ENCODE data around the gene ZFYVE28. TPM values are rescaled to one million over a fixed set of nuclear protein-coding genes. Genes with fewer than 3 reads are reported as not detected.
"Not testable (repeated sequence)": the region's sequence is repeated elsewhere in the genome, so short reads cannot be mapped to it uniquely, and the experiment has no call there.

Gene ZFYVE28
- 0.86 and 1.6 TPM in 2 replicates for total RNA-seq
- polyA plus RNA-seq (2012), result 0.96 TPM

DNA sequence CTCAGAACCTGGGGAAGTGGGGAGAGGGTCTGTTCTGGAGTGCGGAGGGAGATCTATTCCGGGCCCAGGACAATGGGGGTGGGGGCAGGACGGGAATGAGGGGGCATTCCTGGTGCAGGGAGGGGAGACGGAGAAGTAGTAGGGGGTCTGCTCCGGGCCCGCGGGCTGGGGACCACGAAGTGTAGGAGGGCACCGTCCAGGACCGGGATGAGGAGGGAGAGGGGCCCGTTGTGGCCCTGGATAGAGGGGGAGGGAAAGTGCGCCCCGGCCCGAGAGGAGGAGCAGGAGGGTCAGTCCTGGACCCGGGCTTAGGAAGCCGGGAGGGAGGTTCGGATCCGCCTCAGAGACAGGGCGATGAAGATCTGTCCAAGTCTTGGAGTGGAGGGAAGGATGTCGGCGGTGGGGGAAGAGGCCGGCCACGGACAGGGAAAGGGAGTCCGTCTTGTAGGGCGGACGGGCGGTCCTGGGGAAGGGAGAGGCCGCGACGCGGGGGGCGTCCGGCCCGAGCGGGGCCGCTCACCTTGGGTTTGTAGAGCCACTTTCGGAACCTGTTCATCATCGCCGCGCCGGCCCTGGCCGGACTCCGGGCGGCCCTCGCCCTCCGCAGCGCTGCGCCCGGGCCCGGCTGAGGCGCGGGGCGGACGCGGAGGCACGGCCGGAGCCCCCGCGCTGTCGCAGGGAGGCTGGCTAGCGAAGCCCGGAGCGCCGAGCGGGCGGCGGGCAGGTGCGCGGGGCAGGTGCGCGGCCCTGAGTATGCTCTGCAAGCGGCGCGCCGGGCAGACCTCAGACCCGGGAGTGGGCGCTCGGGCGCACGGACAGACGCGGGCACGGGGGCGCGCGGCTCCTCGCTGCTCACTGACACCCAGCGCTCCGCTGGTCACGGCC, at the start of gene ZFYVE28:
Gene ZFYVE28 (minus strand): TSS at position 881 of the 885 bp plus-strand sequence. CDS start 322 bp downstream, at position 559.
- DNase-seq (ENCODE audit: low read depth), result no peak

DNA sequence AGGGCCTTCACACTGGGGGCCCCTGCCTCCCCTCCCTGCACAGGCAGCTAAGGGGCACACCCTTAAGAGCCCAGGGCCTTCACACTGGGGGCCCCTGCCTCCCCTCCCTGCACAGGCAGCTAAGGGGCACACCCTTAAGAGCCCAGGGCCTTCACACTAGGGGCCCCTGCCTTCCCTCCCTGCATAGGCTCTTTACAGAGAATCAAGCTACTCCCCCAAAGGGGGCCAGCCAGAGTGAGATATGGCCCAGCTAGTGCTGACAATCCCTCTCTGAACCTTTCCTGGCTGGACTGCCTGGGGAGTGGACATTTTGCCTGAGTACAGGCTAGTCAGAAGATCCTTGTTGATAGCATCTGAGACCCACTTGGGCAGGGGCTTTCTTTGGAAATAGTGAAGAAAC, 47.1 kb upstream of the ZFYVE28 start:
- DNase-seq (ENCODE audit: low read depth), result not testable (repeated sequence)

DNA sequence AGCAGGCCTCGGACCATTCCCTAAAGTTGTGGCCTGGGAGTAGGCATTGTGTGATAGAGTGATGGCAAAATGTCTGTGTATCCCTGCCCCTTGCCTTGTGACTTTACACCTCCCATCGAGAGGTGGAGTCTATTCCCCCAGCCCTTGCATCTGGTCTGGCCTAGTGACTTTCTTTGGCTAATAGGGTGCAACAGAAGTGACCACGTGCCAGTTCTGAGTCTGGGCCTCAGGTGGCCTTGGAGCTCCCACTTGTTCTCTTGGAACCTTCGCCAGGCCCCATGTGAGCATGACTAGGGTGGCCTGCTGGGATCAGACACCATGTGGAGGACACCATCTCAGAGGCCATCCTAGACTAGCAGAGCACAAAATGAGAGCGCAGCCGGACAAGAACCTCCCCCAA, 46.6 kb upstream of the ZFYVE28 start:
- no peak for DNase-seq (ENCODE audit: low read depth)

DNA sequence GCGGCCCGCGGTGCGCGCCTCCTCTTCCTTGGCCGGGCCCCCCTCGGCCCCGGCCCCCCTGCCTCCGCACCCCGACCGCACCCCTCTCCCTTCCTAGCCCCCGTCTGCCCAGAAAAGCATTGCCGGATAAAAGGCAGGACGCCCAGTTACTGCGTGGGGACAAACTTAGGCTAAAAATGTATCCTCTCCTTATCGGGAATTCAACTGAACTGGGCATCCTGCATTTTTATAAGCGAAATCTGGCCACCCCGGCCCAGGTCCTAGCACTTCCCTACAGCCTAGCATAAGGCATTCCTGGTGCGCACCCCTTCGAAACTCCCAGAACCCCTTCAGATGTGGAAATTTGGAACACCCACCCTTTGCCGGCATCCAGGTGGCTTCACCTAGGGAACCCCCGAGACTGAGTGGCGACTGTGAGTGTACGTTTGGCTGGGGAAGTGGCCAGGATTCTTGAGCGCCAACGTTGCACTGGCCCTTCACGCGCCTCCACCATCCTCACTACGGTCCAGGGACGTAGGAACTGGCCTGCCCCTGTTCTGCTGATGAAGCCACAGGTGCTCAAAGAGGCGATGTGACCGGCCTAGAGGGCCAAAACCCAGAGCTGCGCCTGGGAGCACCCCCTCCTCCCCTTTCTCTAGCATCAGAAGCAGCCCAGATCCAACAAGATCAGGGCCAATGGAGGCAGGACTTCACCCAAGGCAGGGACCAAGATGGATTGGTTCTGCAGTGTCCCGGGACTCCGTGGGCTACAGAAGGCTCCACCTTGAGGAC, 44.7 kb upstream of the ZFYVE28 start:
- no peak for DNase-seq (ENCODE audit: low read depth)

DNA sequence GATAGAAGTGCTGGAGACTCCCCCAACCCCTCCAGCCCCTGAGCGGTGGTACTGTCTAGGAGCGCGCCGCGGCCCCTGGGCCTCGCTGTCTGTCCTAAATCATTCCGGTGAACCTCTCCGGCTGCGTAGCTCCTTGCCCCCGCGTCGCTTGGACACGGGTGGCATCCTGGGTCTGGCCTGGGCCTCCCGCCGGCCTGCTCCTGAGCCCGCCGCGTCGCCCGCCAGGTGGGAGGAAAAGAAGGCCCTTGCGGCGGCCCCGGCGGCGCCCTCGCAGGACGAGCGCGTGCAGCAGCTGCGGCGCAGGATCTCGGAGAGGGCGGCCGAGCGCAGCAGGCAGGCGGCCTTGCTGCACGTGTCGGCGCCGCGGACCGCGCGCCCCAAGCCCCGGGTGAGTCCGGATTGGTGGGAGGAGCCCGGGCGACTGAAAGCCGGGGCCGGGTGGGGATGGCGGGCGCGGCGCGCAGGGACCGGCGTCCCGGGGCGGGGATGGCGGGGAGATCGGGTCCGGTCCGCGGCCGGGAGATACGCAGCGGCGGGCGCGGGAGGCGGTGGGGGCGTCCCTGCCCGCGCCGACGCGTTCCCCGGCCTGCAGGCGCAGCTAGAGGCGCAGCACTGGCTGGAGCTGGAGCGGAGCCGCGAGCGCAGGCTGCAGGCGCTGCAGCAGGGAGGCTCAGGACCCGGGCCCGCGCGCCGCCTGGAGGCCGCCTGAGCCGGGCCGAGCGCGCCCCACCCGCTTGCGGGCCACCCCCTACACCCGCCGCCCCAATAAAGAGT, 44.0 kb upstream of the ZFYVE28 start:
- peak; percentile 75 for DNase-seq (ENCODE audit: low read depth)

DNA sequence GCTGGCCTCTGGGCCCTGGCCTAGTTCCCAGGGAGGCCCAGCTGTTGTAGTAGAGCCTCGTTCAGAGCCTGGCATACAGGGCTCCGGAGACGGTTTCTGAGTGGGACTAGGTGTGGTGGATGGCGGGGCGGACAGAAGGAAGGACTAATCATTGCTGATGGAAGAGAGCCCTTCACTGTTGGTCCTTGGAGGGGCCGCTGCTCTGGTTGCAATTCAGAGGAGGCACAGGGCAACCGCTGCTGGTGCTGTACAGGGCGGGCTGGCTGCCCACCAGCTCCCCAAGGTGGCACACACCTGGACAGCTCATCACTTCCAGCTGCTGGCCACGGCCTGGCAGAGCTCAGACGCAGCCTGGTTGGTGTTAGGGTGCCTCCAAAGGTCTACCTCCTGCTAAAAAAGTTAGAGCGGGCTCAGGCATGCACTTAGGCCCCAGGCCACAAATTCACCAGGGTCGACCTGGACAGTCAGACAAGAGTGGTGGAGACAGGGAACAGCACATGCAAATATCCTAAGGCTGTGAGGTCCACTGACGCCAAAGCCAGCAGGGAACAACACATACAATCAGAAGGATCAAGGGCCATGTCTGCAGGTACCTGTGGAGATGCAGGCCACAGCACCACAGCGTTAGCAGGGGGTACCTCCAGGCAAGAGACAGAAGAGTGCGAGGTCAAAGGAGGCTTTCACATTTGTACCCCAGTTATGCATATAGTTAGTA, 43.0 kb upstream of the ZFYVE28 start:
- no peak for DNase-seq (ENCODE audit: low read depth)

DNA sequence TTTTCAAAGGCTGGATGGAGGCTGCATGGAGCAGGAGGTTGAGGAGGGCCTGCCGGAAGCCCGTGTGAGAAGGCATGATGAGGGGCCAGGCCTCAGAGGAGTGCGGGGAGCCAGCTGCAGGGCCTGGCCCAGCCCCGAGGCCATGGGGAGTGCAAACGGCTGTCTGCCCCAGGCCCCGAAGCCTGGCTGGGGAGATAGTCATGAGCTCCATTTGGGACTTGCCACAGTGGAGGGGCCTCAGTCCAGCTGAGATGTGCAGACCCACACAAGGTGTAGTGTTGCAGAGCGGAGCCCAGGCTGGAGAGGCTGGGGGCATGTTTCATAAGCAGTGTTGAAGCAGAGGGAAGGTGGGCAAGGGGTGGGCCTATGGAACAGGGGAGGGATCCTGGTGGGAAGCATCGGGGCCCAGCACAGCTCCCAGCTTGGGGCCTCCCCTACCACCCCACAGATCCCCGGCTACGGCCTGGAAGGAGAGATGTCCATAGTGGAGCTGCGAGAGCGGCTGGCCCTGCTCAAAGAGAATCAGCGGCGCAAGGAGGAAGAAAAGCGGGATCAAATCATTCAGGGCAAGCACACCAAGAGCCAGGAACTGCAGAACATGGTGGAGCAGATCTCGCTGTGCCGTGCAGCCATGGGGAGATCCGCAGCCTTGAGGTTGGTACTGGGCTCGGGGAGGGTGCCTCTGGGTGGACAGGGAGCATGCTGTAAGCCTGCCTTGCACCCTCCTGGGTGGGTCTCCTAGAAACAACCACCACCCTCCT, 41.3 kb upstream of the ZFYVE28 start:
- DNase-seq (ENCODE audit: low read depth), result no peak

DNA sequence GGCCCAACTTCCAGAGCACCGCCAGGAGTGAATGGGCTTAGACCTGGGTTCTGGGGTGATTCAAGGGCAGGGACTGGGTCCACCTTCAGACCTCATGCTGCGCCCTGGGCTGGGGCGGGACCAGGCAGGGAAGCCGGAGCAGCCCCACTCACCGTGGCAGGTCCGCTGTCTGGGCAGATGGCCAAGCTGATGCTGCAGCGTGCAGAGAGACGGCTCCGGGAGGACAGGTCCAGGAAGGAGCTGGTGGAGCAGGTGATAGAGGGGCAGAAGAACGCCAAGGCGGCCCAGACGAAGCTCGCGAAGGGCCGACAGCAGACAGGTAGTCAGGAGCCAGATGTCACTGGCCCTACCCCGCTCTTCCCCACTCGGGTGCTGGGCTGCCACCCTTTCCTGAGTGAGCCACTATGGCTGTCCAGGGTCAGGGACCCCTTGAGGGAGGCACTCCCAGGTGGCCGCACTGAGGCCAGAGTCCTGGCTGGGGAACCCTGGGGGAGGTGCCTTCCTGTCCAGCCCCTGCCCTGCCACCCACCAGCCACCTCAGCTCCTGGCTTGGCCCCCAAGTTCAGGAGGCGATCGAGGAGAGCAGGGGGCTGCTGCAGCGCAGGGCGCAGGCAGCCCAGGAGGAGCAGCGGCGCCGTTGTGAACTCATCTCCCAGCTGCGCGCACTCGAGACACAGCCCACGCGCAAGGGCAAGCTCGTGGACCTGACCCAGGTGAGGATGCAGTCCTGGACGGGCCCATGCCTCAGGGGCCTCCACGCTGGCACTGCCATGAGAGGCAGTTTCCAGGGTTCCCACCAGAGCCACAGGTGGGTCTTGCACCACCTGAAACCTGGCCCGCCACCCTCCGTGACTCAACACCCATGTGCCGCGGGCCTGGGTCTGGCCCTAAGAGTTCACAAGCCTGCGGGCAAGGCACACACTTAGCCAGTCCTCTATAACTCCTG, 40.4 kb upstream of the ZFYVE28 start:
- no peak for DNase-seq (ENCODE audit: low read depth)

DNA sequence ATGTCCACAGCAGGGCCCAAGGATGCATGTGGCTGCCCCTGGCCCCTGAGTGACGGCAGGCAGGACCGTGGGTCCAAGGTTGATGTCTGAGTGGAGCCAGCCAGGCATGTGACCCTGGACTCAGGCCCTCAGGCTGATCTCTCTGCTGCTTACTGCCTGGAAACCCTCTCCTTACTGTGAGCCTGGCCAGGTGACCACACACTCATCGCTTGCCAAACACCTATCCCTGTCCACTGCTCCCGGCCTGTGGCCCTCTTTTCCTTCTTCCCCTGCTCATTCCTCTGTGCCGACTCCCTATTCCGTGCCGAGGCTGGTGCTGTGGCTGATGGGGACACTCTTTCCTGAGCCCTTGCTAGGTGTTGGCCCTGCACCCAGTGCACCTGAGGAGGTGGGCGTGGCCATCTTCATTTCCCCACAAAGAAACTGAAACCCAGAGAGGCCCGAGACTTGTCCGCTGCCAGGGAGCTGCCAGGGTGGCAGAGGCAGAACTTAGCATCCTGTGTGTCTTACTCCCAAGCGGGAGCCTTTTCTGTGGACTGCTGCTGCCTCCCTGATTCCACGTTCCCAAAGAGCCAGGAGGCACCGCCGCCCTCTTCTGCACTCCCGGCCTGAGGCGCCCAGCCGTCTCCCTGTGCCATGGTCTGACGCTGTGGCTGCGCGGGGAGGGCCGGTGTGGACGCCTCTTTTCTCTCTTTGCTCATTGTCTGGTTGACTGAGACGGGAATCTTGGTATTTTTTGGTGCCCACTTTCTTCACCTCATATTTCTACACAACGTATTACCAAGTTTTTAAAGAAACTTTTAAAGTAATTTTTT, 39.2 kb upstream of the ZFYVE28 start:
- DNase-seq (ENCODE audit: low read depth), result no peak

DNA sequence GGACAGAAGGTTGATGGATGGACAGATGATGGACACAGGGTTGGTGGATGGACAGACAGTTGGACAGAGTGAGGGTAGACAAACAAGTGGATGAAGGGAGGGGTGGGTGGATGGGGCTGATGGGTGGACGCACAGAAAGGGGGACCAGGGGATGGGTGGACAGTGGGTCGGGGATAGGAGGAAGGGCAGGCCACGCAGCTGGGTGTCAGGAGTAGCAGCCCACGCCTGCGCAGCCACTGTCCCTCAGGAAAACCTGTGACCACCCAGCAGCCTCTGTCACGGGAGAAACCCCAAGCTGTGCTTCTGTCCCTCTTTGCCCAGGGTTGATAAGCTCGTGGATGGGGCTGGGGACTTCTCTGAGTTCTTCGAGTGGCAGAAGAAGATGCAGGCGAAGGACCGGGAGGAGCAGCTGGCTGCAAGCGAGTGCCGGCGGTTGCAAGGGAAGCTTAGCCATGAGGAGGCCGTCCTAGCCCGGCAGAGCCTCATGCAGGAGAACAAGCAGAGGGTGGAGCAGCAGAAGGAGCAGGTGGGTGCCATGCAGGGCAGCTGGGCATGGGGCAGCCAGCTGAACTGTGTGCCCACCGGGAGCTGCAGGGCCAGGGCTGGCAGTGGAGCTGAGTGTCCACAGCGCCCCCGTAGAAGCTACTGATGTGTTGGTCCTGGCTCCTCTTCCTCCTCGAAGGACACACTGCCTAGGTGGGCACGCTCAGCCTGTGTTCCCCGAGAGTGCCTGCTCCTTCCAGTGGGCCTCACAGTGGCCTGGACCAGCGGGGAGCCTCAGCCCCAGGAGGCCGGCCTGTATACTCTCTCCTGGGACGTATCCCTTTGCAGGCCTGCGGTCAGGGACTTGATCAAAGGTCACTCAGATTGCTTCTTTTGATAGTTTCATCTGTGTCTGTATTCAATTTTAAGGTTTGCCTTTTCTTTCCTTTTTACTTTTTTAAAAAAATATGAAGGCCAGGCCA, 33.7 kb upstream of the ZFYVE28 start:
- no peak for DNase-seq (ENCODE audit: low read depth)

DNA sequence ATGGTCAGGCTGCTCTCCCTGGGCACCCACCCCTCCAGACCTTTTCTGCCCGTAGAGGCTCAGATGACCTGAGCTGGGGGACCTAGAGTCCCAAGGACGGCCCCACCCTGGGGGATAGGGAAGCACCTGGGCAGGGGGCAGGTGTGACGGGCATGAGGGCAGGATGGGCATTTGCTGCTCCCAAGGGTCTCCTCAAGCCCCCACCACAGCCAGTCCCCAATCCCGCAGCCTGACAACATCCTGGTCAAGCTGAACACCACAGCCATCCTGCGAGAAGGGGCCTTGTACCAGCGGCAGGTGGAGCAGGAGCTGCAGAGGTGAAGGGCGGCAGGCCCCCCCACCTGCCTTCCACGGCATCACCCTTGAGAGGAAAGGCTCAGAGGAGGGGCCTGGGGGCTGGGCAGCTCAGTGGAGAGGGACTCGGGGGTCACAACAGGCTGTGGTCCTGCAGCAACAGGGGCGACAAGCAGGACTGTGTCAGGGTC, 32.6 kb upstream of the ZFYVE28 start:
- no peak for DNase-seq (ENCODE audit: low read depth)

DNA sequence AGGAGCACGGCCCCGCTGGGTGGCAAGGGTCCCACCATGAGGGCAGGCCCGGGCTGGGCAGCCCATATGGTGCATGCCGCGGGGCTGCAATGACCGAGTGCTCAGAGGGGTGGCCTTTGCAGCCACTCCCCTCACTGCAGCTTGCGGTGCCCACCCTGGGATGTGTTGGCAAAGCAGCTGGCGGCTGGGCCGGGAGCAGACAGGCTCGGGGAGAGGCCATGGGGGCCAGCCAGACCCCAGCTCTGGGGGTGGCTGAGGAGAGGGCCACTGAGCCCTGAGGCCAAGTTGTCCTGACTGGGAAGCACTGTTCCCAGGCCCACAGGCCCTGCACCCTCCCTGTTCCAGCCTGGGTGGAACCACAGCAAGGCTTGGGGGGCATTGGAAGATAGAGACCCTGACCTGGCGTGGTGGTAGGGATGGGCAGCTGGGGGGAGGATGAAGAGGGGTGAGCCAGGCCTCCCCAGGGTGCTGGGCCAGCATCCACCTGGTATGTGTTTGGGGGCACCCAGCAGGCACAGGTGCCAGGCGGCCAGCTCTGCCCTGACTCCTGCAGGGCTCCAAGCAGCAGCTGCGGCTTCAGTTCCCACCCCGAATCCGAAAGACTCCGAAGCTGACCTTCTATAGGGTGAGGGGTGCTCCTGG, 32.1 kb upstream of the ZFYVE28 start:
- no peak for DNase-seq (ENCODE audit: low read depth)

DNA sequence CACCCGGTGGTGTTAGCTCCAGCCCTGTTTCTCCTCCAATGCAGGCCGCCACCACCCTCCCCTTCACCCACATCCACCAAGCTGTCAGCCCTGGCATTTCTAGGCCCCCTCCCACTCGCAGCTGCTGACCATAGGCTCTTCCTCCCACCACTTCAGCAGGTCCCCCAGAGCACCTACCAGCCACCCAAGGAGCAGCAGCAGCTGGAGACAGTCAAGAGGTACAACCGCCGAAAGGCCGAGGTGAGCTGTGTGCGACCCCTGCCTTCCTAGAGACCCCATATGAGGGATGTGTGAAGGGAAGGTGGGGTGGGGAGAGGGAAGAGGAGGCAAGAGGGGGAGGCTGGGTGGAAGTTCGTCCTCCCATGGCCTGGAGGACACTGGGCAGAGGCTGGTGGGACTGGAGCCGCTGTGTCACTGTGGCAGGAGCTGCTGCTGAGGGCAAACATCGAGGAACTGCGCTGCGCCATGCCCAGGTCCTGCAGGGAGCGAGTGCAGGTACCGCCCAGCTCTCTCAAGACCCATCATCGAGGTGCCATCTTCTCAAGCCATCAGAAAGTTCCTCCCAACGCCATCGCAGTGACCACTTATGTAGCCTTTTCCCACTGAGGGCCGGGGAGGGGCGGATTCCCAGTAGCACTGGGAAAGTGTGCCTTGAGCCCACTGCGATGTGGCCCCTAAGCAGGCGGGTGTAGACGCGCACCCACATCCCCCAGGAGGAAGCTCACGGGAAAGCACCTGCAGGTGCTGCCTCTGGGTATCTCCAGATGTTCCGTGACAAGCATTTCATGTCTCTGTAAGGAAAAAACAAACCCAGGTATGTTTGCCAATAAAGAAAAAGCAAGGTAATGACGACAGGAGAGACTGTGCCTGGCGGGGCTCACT, 31.3 kb upstream of the ZFYVE28 start:
- no peak for DNase-seq (ENCODE audit: low read depth)

DNA sequence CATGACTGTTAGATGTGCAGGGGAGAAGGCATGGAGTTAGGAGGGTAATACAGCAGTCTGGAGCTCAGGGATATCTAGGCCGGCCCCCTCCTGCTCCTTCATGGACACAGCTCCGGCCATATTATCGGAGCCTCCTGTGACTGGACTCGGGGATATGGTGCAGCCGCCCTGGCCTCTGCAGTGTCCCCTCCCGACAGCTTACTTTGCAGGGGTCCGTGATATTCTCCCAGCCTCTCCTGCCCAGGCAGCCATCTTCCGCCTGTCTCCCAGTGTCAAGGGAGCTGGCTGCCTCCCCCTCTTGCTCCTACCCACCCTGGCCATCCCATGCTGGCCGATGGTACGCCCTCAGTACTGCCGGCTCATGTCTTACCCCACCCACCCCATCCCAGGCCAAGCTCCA, 30.6 kb upstream of the ZFYVE28 start:
- no peak for DNase-seq (ENCODE audit: low read depth)

DNA sequence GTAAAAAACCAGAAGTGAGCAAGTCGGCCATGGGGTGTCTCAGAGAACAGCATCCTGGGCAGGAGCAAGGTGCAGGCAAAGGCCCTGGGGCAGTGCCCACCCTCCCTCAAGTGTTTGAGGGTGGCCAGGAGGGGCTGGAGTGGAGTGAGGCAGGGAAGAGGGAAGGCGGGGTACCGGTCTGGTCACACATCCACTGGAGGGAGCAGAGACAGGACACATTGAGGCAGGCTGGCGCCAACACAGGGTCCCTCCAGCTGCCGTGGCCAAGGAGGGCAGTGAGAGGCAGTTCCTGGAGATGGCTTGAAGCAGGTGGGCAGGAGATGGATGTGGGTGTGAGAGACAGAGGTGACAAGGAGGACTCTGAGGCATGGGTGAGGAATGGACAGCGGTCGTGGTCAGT, 30.1 kb upstream of the ZFYVE28 start:
- no peak for DNase-seq (ENCODE audit: low read depth)

Data from myocyte (in vitro differentiated cells).